Esophagus muscularis mucosa (tissue), 4 donors: ENCODE data around the gene ATP6V0E1. TPM values are rescaled to one million over a fixed set of nuclear protein-coding genes. Genes with fewer than 3 reads are reported as not detected.
A peak's percentile ranks its signal among the peaks of the same experiment; 100 is the strongest.
"Not testable (repeated sequence)": the region's sequence is repeated elsewhere in the genome, so short reads cannot be mapped to it uniquely, and the experiment has no call there.

Experiments
- DNase-seq: peaks from one replicate; pipeline ENCODE4 v3.0.0-alpha.2; 2017; ENCODE audit errors: extremely low spot score
- H3K27ac ChIP-seq, 4 donors: fragments of 200-600 bp; sonication (generic); replicated peaks in 1 of 4; 1 replicate in 3 of 4; 2 replicates in 1 of 4; pipeline ENCODE4 v1.5.1; 2016 to 2019; ENCODE audit warnings: mild to moderate bottlenecking in 1 of 4
- H3K27me3 ChIP-seq, 4 donors: fragments of 200-600 bp; sonication (generic); one replicate each; pipeline versions ENCODE4 v1.5.1 to v1.6.0; 2016 to 2019
- H3K36me3 ChIP-seq, 4 donors: fragments of 200-600 bp; sonication (generic); one replicate each; pipeline ENCODE4 v1.5.1; 2016 to 2019
- H3K4me1 ChIP-seq, 4 donors: fragments of 200-600 bp; sonication (generic); one replicate each; pipeline ENCODE4 v1.5.1; 2016 to 2019
- H3K4me3 ChIP-seq, 4 donors: fragments of 200-600 bp; sonication (generic); 1 replicate in 2 of 4; 2 replicates in 2 of 4; pipeline ENCODE4 v1.5.1; 2016 to 2019; ENCODE audit warnings: mild to moderate bottlenecking in 4 of 4, moderate library complexity in 1 of 4
- H3K9me3 ChIP-seq, 4 donors: fragments of 200-600 bp; sonication (generic); 1 replicate in 3 of 4; 2 replicates in 1 of 4; pipeline ENCODE4 v1.5.1; 2016 to 2019
- CTCF ChIP-seq, 3 experiments: fragments of 200-600 bp in 2 of 3; fragments of 450-650 bp in 1 of 3; sonication (generic) in 2 of 3; IDR thresholded peaks; one replicate each; pipeline ENCODE4 v1.5.1; 2017 to 2019; ENCODE audit warnings: antibody characterized with exemption in 3 of 3, mild to moderate bottlenecking in 2 of 3, moderate library complexity in 1 of 3
- EP300 ChIP-seq: sonication (generic); formaldehyde crosslinking; IDR thresholded peaks from one replicate; pipeline ENCODE4 v1.6.1; 2017; ENCODE audit warnings: antibody characterized with exemption
- POLR2A ChIP-seq: fragments of 450-650 bp; IDR thresholded peaks from one replicate; pipeline ENCODE4 v1.6.1; 2017; ENCODE audit warnings: antibody characterized with exemption, moderate library complexity, mild to moderate bottlenecking, low read depth
- POLR2AphosphoS5 ChIP-seq, 2 donors: sonication (generic); formaldehyde crosslinking; IDR thresholded peaks; one replicate each; pipeline ENCODE4 v1.6.1; 2017; ENCODE audit warnings: antibody characterized with exemption in 2 of 2
- WGBS: methylation state at CpG from one replicate; pipeline ENCODE4 v1.1.5; 2018; 5-methylcytosine and 5-hydroxymethylcytosine counted together
- intact Hi-C: fragments of 100-400 bp; cut with DNase I; formaldehyde crosslinking; loops from one replicate; pipeline ENCODE4 v1.15.1; 2023
- total RNA-seq, 4 donors: library from RNA; depleted of rRNA; stranded (reverse); fragments of >200 nt; gene quantifications; one replicate each; pipeline versions ENCODE4 v1.1.0 to v1.2.1, GENCODE V29; 2016

The ATP6V0E1 gene
- total RNA-seq, 4 donors from 2014 or later, result 106 to 210 (median 133) TPM

GRCh38 chr5:173020643-173021042 is 37.1 kb downstream of the ATP6V0E1 start:
- H3K27ac ChIP-seq, result peak overlapping the region; percentile 42 to 66 (median 46)
- H3K9me3 ChIP-seq, result no peaks in the 10 kb centered on the region
- WGBS, result 54% methylated on average over 9 of the region's 9 CpGs
- no peaks in the 10 kb centered on the region for H3K27me3 ChIP-seq
- DNase-seq, result peak; percentile 75
- H3K36me3 ChIP-seq, result peaks cover 0 to 24% (median 16%) of the 10 kb centered on the region in 4 donors
- peaks cover 28 to 52% (median 48%) of the 10 kb centered on the region in 4 donors for H3K4me1 ChIP-seq
- no peak overlapping the region for H3K4me3 ChIP-seq
- TF ChIP-seq POLR2AphosphoS5 (IDR thresholded peaks at IDR 0.05) (peak in 1 of 2 donors; percentile 8), CTCF (IDR thresholded peaks at IDR 0.05) (no peak), POLR2A (no peak)
- intact Hi-C loops, result no loop called here

DNA sequence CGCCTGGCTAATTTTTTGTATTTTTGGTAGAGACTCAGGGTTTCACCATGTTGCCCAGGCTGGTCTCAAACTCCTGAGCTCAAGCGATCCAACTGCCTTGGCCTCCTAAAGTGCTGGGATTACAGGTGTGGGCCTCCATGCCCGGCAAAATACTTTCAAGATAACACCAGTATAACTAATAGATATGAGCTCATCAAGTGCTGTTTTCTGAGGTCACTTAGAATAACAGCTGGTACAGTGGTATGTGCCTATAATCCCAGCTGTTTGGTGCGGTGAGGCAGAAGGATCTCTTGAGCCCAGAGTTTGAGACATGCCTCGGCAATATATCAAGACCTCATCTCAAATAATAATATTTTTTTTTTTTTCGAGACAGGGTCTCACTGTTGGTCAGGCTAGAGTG is 42.1 kb downstream of the ATP6V0E1 start:
- no peak overlapping the region for H3K4me3 ChIP-seq
- TF ChIP-seq POLR2AphosphoS5 (IDR thresholded peaks at IDR 0.05) (no peak), CTCF (IDR thresholded peaks at IDR 0.05) (no peak), EP300 (no peak), POLR2A (no peak)
- no peaks in the 10 kb centered on the region for H3K27me3 ChIP-seq
- no peaks in the 10 kb centered on the region for H3K9me3 ChIP-seq
- peaks cover 0 to 18% (median 12%) of the 10 kb centered on the region in 4 donors for H3K36me3 ChIP-seq
- 95% methylated on average over 6 of the region's 6 CpGs for WGBS
- peaks cover 28 to 49% (median 38%) of the 10 kb centered on the region in 4 donors for H3K4me1 ChIP-seq
- no peak for DNase-seq
- no peak overlapping the region for H3K27ac ChIP-seq
- intact Hi-C loops, result no loop called here

- Histone ChIP-seq H3K36me3 (no peaks in the 10 kb centered on the region), H3K4me3 (no peak overlapping the region), H3K4me1 (peaks cover 21 to 28% (median 26%) of the 10 kb centered on the region in 4 donors), H3K27ac (no peak overlapping the region), H3K9me3 (no peaks in the 10 kb centered on the region), H3K27me3 (no peaks in the 10 kb centered on the region)
- TF ChIP-seq POLR2A, result no peak
- no peak for TF ChIP-seq CTCF (IDR thresholded peaks at IDR 0.05)
- TF ChIP-seq EP300, result no peak
- no peak for TF ChIP-seq POLR2AphosphoS5 (IDR thresholded peaks at IDR 0.05)
- DNase-seq, result no peak
- intact Hi-C loops, result no loop called here
- 85% methylated on average over 7 of the region's 7 CpGs for WGBS
These were observed 44.3 kb downstream of the ATP6V0E1 start for GRCh38 chr5:173027905-173028304.

GRCh38 chr5:173028811-173029327 is 45.3 kb downstream of the ATP6V0E1 start:
- no peaks in the 10 kb centered on the region for H3K27me3 ChIP-seq
- peaks cover 21 to 30% (median 26%) of the 10 kb centered on the region in 4 donors for H3K4me1 ChIP-seq
- WGBS, result 81% methylated on average over 4 of the region's 4 CpGs
- no peak for DNase-seq
- no peak for TF ChIP-seq CTCF (IDR thresholded peaks at IDR 0.05)
- no peak for TF ChIP-seq POLR2A
- TF ChIP-seq EP300, result no peak
- no peak for TF ChIP-seq POLR2AphosphoS5 (IDR thresholded peaks at IDR 0.05)
- intact Hi-C loops, result no loop called here
- peak overlapping the region; percentile 17 to 30 (median 28) for H3K27ac ChIP-seq
- H3K9me3 ChIP-seq, result no peaks in the 10 kb centered on the region
- H3K36me3 ChIP-seq, result no peaks in the 10 kb centered on the region
- no peak overlapping the region for H3K4me3 ChIP-seq

- WGBS, result 57% methylated on average over 5 of the region's 5 CpGs
- Histone ChIP-seq H3K27me3 (no peaks in the 10 kb centered on the region), H3K4me3 (no peak overlapping the region), H3K27ac (peak overlapping the region; percentile 23 to 30 (median 28)), H3K4me1 (peaks cover 24 to 30% (median 26%) of the 10 kb centered on the region in 4 donors), H3K36me3 (peaks cover 0 to 3% (median under 1%) of the 10 kb centered on the region in 4 donors), H3K9me3 (no peaks in the 10 kb centered on the region)
- TF ChIP-seq EP300 (no peak), CTCF (IDR thresholded peaks at IDR 0.05) (no peak), POLR2AphosphoS5 (IDR thresholded peaks at IDR 0.05) (no peak), POLR2A (no peak)
- intact Hi-C loops, result no loop called here
- DNase-seq, result no peak
These were observed 45.9 kb downstream of the ATP6V0E1 start for GRCh38 chr5:173029499-173029921.

GRCh38 chr5:173032096-173032495 is 48.5 kb downstream of the ATP6V0E1 start:
- Histone ChIP-seq H3K4me1 (peaks cover 35 to 55% (median 42%) of the 10 kb centered on the region in 4 donors), H3K36me3 (peaks cover 0 to 22% (median 14%) of the 10 kb centered on the region in 4 donors)
- H3K27me3 ChIP-seq, H3K9me3 ChIP-seq, H3K27ac ChIP-seq, DNase-seq, H3K4me3 ChIP-seq, intact Hi-C loops: not testable (repeated sequence)
- WGBS, result 99% methylated on average over 3 of the region's 3 CpGs
